GM12891 (cell line): Measurements from ENCODE around the gene PRKN.

Experiments
- POLR2A ChIP-seq: IDR thresholded peaks from 2 replicates; pipeline ENCODE4 v1.6.1; 2011; ENCODE audit warnings: low read depth, low read length, control low read depth
- POLR2AphosphoS5 ChIP-seq: IDR thresholded peaks from 2 replicates; pipeline ENCODE4 v1.6.1; 2011; ENCODE audit warnings: low read depth, low read length, control low read depth
- SPI1 ChIP-seq: IDR thresholded peaks from 2 replicates; pipeline ENCODE4 v1.6.1; 2011; ENCODE audit warnings: low read depth, low read length, control low read depth
- TAF1 ChIP-seq: IDR thresholded peaks from 2 replicates; pipeline ENCODE4 v1.6.1; 2011; ENCODE audit warnings: low read depth, low read length, control low read depth

- TF ChIP-seq TAF1 (no peak), POLR2AphosphoS5 (no peak), POLR2A (no peak), SPI1 (no peak)
Measured at GRCh38 chr6:162151021-162151665, 576.4 kb downstream of the PRKN start.
